HepG2 (cell line): ENCODE data around the gene MED15. TPM values are rescaled to one million over a fixed set of nuclear protein-coding genes. Genes with fewer than 3 reads are reported as not detected.

Experiments used
- ASH2L ChIP-seq: fragments of 300-600, 200-600 bp; sonication (generic); IDR thresholded peaks from 2 replicates; pipeline ENCODE4 v1.7.0; 2017; ENCODE audit warnings: low read depth, mild to moderate bottlenecking, moderate library complexity, mixed read lengths, low read length; ENCODE audit not compliant: insufficient read length
- CBX2 ChIP-seq, 2 experiments: fragments of 200-600 bp in 1 of 2; sonication (generic); formaldehyde crosslinking in 1 of 2; IDR thresholded peaks; 2 replicates each; pipeline versions ENCODE4 v1.7.0 to v1.8.1; 2018 to 2022; ENCODE audit warnings: low read depth in 2 of 2, low read length in 1 of 2, mild to moderate bottlenecking in 1 of 2, missing genetic modification reagents in 1 of 2
- CEBPZ ChIP-seq: IDR thresholded peaks from 2 replicates; pipeline ENCODE4 v1.6.1; 2012; ENCODE audit warnings: low read length, improper control_type of control experiment
- DPF2 ChIP-seq: sonication (generic); formaldehyde crosslinking; IDR thresholded peaks from 2 replicates; pipeline ENCODE4 v1.4.0; 2020; ENCODE audit warnings: mild to moderate bottlenecking, low read depth, missing genetic modification reagents, borderline replicate concordance
- ELF1 ChIP-seq: sonication (generic); formaldehyde crosslinking; IDR thresholded peaks from 2 replicates; pipeline ENCODE4 v1.4.0; 2020; ENCODE audit warnings: missing genetic modification reagents
- ETS1 ChIP-seq: sonication (generic); formaldehyde crosslinking; IDR thresholded peaks from 2 replicates; pipeline ENCODE4 v1.4.0; 2020; ENCODE audit warnings: missing genetic modification reagents
- HMGXB4 ChIP-seq, 2 experiments: sonication (generic) in 1 of 2; formaldehyde crosslinking in 1 of 2; IDR thresholded peaks; 2 replicates each; pipeline versions ENCODE4 v1.4.0 to v1.6.1; 2018 to 2020; ENCODE audit warnings: missing genetic modification reagents in 2 of 2, borderline replicate concordance in 1 of 2, low read depth in 1 of 2, mild to moderate bottlenecking in 1 of 2, missing biosample characterization in 1 of 2
- HOMEZ ChIP-seq: IDR thresholded peaks from 2 replicates; pipeline ENCODE4 v1.6.1; 2016; ENCODE audit warnings: low read depth
- IRF2 ChIP-seq: IDR thresholded peaks from 2 replicates; pipeline ENCODE4 v1.6.1; 2018; ENCODE audit warnings: missing genetic modification reagents, missing compliant biosample characterization
- MEIS1 ChIP-seq: sonication (generic); formaldehyde crosslinking; IDR thresholded peaks from 2 replicates; pipeline ENCODE4 v1.9.0; 2021; ENCODE audit warnings: mild to moderate bottlenecking, missing genetic modification reagents, moderate library complexity, borderline replicate concordance
- MXD4 ChIP-seq: IDR thresholded peaks from 2 replicates; pipeline ENCODE4 v1.6.1; 2016; ENCODE audit warnings: mild to moderate bottlenecking, missing biosample characterization, missing genetic modification reagents
- TEAD3 ChIP-seq: optimal IDR thresholded peaks from 2 replicates; pipeline ENCODE3; 2016; ENCODE audit warnings: borderline replicate concordance
- ZBTB38 ChIP-seq: sonication (generic); formaldehyde crosslinking; IDR thresholded peaks from 2 replicates; pipeline ENCODE4 v1.5.1; 2020; ENCODE audit warnings: mild to moderate bottlenecking, missing genetic modification reagents
- ZNF136 ChIP-seq: sonication (generic); formaldehyde crosslinking; IDR thresholded peaks from 2 replicates; pipeline ENCODE4 v1.8.1; 2022; ENCODE audit warnings: low read depth, mild to moderate bottlenecking, moderate library complexity, missing genetic modification reagents
- ZNF256 ChIP-seq: sonication (generic); formaldehyde crosslinking; conservative IDR thresholded peaks from 2 replicates; pipeline ENCODE4 v1.4.0; 2020; ENCODE audit warnings: missing genetic modification reagents
- ZNF446 ChIP-seq: sonication (generic); formaldehyde crosslinking; IDR thresholded peaks from 2 replicates; pipeline ENCODE4 v1.5.0; 2020; ENCODE audit warnings: mild to moderate bottlenecking, missing genetic modification reagents
- ZNF501 ChIP-seq: sonication (generic); formaldehyde crosslinking; IDR thresholded peaks from 2 replicates; pipeline ENCODE4 v1.5.1; 2020; ENCODE audit warnings: mild to moderate bottlenecking, moderate library complexity, missing genetic modification reagents
- polyA plus RNA-seq, 8 experiments: library from polyadenylated mRNA; depleted of rRNA in 3 of 8; stranded (reverse) in 7 of 8; unstranded in 1 of 8; fragments of >200 nt; fragmentation: Illumina TruSeq in 4 of 8; extraction: Trizol in 4 of 8; gene quantifications; 2 replicates each; pipeline versions ENCODE4 v1.2.1 to v1.2.3, GENCODE V29; 2011 to 2016; ENCODE audit warnings: low read depth in 4 of 8, missing spikeins in 1 of 8, mixed read lengths in 1 of 8; ENCODE audit not compliant: insufficient read depth in 1 of 8
- total RNA-seq, 5 experiments: library from RNA; depleted of rRNA; stranded (reverse); fragments of >200 nt; fragmentation: Illumina TruSeq; extraction: Trizol; gene quantifications; 2 replicates each; pipeline ENCODE4 v1.2.3, GENCODE V29; 2016; ENCODE audit warnings: low read depth in 1 of 5

Gene MED15
- total and polyA plus RNA-seq, 2 of the 13 experiments (the other 11 are each of a cell fraction or from before 2014, with no cell fraction given), result 14.3 to 27.0 TPM

- no peak for TF ChIP-seq HMGXB4 (CRISPR knock-in tag; IDR thresholded peaks at IDR 0.05; ENCODE audit: borderline replicate concordance in 1 of 2, low read depth in 1 of 2)
- no peak for TF ChIP-seq MXD4 (CRISPR knock-in tag)
- TF ChIP-seq ZBTB38 (CRISPR knock-in tag), result no peak
- peak; percentile 54; the same call in 1 of the 2 replicates for TF ChIP-seq DPF2 (CRISPR knock-in tag)
- no peak for TF ChIP-seq ZNF256 (CRISPR knock-in tag)
- no peak for TF ChIP-seq IRF2 (CRISPR knock-in tag)
- TF ChIP-seq ETS1, result no peak
- no peak for TF ChIP-seq ELF1 (CRISPR knock-in tag)
- TF ChIP-seq CEBPZ, result no peak
- TF ChIP-seq MEIS1, result no peak
- TF ChIP-seq HOMEZ (CRISPR knock-in tag), result no peak
- TF ChIP-seq ZNF136 (CRISPR knock-in tag), result no peak
- TF ChIP-seq CBX2 (IDR thresholded peaks at IDR 0.05; ENCODE audit: low read depth, low read length), result no peak
- TF ChIP-seq CBX2 (CRISPR knock-in tag; IDR thresholded peaks at IDR 0.05; ENCODE audit: low read depth), result no peak
- peak; percentile 73 for TF ChIP-seq TEAD3 (CRISPR knock-in tag)
- TF ChIP-seq ZNF446 (CRISPR knock-in tag), result no peak
- TF ChIP-seq ASH2L, result peak; percentile 39
- TF ChIP-seq ZNF501, result peak; percentile 46; the same call in 1 of the 2 replicates
Measured at GRCh38 chr22:20630873-20631617, 123.6 kb downstream of the MED15 start (continued).
